SHP77 treated with DMSO at 0.1 percent for 48 hours (cell line): ENCODE data around the gene FASTK.
A peak's percentile ranks its signal among the peaks of the same experiment; 100 is the strongest.
"Not testable (repeated sequence)": the region's sequence is repeated elsewhere in the genome, so short reads cannot be mapped to it uniquely, and the experiment has no call there.

ENCODE experiments used
- DNase-seq: peaks from one replicate; lab custom pipeline; 2025; lab: John Stamatoyannopoulos, UW

The FASTK gene

DNA sequence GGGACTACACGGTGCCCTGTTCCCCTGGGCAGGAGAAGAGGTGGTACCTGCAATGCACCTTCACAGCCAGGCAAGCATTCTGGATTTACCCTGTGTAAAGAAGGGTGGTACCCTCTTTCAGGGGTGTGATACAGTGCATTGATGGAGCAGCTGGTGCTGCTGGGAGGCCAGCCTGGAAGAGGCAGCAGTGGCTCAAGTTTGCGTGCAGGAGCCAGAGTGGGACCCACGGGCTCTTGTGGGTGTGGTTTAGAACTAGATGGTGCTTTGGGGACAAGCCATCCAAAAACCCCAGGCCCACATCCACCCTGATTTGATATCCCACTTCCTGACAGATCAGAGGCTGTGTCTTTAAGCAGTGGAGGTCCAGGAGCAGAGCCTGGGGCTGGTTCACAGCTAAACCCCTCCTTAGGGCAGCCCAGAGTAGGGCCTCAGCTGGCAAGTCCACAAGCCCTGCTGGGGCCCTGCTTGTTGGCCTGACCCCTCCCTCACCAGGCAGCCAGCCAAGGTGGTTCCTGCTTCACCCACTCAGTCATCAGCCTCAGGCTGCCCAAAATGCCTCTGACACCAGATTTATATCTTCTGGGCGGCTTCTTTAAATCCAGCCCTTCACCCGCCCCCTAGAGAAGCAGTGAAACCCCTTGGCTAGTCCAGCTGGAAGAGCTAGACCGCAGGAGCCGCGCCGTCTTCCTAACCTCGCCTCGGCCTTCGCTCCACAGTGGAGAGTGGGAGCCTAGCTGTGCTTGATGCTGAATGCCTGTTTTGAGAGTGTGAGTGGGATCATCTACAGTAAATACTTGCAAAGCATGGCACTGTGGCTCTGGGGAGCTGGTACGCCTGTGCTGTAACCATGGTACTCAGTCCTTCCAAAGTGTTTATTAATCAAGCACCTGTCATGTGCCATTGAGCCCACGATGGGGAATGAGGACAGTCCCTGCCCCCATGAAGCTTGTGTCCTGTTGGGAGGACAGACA is 33.7 kb downstream of the FASTK start:
- no peak for DNase-seq

- DNase-seq, result no peak
These were observed 34.6 kb downstream of the FASTK start for GRCh38 chr7:151045967-151046366.

- DNase-seq, result no peak
These were observed 35.3 kb downstream of the FASTK start for GRCh38 chr7:151045262-151045661.

- no peak for DNase-seq
These were observed 36.6 kb downstream of the FASTK start for GRCh38 chr7:151043959-151044358.

DNA sequence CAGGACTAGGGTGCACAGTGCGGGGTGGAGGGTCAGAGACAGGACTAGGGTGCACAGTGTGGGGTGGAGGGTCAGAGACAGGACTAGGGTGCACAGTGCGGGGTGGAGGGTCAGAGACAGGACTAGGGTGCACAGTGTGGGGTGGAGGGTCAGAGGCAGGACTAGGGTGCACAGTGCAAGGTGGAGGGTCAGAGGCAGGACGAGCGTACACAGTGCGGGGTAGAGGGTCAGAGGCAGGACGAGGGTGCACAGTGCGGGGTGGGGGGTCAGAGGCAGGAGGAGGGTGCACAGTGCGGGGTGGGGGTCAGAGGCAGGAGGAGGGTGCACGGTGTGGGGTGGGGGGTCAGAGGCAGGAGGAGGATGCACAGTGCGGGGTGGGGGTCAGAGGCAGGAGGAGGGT is 37.2 kb downstream of the FASTK start:
- not testable (repeated sequence) for DNase-seq

- no peak for DNase-seq
These were observed 39.8 kb downstream of the FASTK start for GRCh38 chr7:151040616-151041375.

GRCh38 chr7:151039850-151040548 is 40.6 kb downstream of the FASTK start:
- DNase-seq, result no peak

DNA sequence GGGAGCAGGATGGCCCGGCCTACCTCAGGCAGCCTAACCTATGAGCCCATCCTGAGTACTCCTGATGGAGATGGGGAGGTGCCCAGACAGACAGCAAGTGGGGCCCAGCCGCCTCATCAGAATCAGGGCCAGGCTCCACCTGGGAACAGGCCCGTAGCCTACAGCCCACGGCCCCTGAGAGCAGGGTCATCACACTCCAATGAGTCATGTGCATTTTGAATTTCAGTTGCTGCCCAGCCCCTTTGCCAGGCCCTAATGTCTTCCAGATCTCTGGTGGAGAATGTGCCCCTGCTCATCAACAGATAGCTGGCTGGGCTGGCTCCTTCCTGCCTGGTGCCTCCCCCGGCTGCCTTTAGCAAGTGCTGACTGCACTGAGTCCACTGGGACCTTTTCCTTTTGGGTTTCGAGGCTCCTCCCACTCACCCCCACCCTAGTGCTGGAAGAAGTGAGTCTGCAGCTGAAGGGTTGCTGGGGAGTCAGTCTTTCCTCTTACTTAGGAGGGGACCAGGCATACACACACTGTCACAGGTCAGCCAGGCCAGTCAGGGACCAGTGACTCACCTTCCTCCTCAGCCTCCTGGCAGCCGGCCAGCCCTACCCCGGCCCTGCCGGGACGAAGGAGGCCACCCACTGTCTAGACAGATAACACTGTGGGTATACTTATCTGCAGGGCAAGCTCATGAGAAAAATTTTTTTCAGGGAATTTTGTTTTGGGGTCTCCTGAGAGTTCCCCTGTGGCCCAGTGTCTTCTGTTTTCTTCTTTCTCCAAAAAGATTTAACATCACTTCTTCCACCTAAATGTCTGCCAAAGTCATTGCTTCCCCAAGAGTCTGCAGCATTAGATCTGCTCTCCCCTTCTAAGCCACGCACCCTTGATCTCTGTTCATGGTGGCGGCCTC is 41.4 kb downstream of the FASTK start:
- DNase-seq, result no peak

- DNase-seq, result no peak
These were observed 44.7 kb downstream of the FASTK start for GRCh38 chr7:151035902-151036301.

DNA sequence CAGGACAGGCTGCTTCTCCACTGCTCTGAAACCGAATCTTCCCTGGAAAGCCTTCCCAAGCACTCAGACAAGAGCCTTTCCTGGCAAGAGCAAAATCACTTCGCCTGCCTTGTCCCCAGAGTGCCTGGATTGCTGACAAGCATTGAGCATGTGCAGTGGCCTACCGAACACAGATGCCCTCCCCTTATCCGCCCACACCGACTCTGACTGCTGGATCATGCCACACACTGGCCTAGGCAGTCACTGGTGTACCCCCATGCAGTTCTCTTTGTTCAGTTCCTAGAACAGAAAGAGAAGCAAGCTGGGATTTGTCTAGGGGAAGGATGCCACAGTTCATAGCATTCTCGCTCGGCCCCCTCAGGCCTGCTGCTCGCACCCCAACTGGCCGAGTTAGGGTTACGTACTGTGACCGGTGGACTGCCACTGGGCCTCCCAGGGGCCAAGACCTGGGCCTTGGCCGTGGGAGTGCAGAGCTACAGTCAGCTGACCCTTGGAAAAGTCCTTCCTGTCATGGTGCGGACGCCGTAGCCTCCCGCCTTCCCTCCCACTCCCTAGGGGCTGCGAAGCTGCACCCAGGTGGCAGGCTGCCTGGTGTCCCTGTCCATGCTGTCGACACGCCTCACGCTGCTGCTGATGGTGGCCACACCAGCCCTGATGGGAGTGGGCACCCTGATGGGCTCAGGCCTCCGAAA is 45.4 kb downstream of the FASTK start:
- no peak for DNase-seq

DNA sequence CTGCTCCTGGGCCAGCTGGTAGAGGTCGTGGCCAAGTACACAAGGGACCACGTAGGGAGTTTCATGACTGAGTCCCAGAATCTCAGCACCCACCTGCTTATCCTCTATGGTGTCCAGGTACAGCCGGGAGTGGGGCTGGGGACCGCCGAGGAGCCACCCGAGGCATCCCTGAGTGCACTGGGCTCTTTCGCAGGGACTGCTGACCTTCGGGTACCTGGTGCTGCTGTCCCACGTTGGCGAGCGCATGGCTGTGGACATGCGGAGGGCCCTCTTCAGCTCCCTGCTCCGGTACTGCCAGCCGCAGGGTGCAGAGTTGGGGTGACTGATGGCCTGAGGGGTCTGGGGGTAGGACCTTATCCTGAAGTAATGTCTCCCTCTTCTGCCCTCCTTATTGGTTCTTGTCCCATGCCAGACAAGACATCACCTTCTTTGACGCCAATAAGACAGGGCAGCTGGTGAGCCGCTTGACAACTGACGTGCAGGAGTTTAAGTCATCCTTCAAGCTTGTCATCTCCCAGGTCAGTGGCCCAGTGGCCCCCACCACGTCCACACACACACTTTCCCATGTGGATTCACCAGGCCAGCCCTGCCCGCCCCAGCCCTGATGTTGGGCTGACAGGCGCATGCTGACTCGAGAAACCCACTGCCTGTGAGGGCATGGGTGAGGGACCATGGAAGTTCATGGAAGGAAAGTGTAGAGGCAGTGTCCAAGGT is 46.1 kb downstream of the FASTK start:
- DNase-seq, result no peak

DNA sequence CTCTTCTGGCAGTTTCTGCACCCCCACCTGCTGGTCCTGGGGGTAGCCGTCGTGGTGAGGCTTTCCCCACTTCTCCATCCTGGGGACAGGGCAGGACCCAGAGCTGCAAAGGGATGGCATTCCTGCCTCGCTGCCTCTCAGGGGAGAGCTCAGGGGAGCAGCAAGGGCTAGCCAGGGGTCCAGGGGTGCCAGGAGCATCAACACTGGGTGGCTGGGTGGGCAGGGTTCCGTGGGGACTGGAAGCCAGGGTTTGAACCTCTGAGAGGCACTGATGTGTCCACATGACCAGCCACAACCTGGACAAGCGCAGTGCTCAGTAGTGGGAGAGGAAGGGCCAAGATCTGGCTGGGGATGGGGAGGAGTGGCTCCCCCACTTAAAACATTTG is 46.8 kb downstream of the FASTK start:
- DNase-seq, result no peak

GRCh38 chr7:151032936-151033863 is 47.4 kb downstream of the FASTK start:
- no peak for DNase-seq

DNA sequence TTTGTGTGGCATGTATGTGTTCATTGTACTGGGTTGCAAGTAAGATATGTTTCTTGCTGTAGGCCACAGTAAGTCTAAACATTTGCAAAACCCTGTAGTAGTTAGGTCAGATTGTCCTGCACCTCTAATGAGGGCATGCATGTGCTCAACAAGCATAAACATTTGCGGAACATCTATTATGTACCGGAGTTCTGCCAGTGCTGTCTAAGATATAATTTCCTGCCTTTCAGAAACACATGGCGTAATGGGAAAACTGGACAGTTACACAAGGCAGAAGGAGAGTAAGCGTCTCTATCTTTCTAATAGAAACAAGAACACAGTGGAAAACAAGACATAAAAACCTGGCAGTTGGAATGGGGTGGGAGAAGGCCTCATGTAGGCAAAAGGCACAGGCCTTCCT is 49.6 kb downstream of the FASTK start:
- DNase-seq, result no peak

DNA sequence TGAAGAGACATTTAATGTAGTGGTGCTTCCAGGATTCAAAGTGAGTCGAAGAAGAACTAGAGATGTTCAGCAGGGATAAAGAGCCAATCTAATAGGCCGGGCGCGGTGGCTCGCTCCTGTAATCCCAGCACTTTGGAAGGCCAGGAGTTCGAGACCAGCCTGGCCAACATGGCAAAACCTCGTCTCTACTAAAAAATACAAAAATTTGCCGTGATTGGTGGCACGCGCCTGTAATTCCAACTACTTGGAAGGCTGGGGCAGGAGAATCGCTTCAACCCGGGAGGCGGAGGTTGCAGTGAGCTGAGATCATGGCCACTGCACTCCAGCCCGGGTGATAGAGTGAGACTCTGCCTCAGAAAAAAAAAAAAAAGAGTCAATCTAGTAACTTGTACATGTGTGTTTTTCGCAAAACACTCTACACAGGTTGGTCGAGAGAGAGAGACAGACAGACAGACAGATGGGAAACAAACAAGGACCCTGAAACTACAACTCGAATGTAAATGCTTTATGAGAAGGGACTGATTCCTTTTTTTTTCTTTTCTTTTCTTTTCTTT is 51.6 kb downstream of the FASTK start:
- DNase-seq, result no peak

DNA sequence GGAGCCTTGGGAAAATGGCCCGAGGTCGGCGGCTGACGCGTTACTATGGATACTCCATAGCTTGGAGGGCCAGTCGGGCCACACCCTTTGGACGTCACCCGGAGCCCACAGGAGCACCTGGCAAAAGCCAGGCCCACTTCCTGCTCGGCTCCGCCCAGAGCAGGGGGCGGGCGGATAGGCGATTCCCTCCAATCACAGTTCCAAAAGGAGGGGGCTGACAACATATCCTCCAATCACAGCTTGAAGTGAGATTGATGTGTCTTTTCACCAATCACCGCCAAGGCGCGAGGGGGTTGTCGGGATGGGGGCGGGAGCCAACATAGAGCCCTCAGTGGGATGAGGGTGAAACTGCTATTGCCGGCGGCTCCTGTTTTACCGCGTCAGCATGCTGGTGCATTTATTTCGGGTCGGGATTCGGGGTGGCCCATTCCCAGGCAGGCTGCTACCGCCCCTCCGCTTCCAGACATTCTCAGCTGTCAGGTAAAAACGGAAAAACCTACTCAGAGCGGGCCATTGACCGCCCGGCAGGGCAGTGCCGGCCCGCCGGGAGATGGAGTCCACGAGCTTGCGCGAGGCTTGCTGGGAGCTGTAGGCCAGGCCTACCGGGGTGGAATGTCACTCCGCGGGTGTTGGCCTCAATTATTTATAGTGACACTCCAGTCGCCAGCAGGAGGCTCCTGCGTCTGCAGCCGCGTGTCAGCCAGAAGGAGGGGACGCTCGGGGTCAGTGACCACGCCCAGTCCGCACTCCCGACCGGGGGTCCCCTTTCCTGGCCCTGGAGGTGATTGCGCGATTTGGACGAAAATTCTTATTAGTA is 52.3 kb downstream of the FASTK start, which contains the start of gene ABCB8:
Gene ABCB8 (plus strand): TSS at position 320 of the 817 bp plus-strand sequence. CDS start 66 bp downstream, at position 386.
- peak; percentile 97 for DNase-seq

DNA sequence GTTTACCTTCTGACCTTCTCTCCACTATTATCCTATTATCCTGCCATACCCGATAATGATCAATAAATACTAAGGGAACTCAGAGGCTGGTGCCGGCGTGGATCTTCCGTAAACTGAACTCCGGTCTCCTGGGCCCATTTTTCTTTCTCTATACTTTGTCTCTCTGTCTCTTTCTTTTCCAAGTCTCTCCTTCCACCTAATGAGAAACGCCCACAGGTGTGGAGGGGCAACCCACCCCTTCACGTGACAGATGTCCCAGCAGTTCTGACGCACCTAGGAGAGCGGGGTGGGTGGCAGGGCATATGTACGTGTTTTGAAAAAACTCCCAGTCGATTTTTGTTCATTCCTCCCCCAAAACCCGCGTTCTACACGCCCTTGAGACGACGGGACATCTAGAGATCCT is 52.9 kb downstream of the FASTK start:
- DNase-seq, result not testable (repeated sequence)
